HEK293T (cell line): ENCODE data around the gene EIF2A.

ENCODE experiments used
- CTCF ChIA-PET: fragments of 350-600 bp; formaldehyde crosslinking; extraction: SDS; loops from one replicate; lab custom pipeline; 2021; ENCODE audit warnings: antibody characterized with exemption, inconsistent platforms; lab: Yijun Ruan, JAX
- POLR2A ChIA-PET: fragments of 350-600 bp; formaldehyde crosslinking; extraction: SDS; loops from one replicate; lab custom pipeline; 2020; ENCODE audit warnings: antibody characterized with exemption, inconsistent platforms; lab: Yijun Ruan, JAX
- DNase-seq: peaks from one replicate; pipeline ENCODE4 v3.0.0; 2012; ENCODE audit warnings: mixed read lengths; ENCODE audit errors: extremely low spot score
- ARNT ChIP-seq: fragments of 450-650 bp; IDR thresholded peaks from 2 replicates; pipeline ENCODE4 v1.6.1; 2017; ENCODE audit warnings: mild to moderate bottlenecking
- BHLHE40 ChIP-seq: fragments of 450-650 bp; IDR thresholded peaks from 2 replicates; pipeline ENCODE4 v1.6.1; 2016; ENCODE audit warnings: mild to moderate bottlenecking, moderate library complexity, borderline replicate concordance
- CTBP1 ChIP-seq: fragments of 450-650 bp; IDR thresholded peaks from 2 replicates; pipeline ENCODE4 v1.6.1; 2016; ENCODE audit warnings: borderline replicate concordance
- ELF4 ChIP-seq: fragments of 450-650 bp; IDR thresholded peaks from 2 replicates; pipeline ENCODE4 v1.6.1; 2017; ENCODE audit warnings: antibody characterized with exemption
- FOXA1 ChIP-seq: fragments of 450-650 bp; IDR thresholded peaks from 2 replicates; pipeline ENCODE4 v1.6.1; 2016; ENCODE audit warnings: mild to moderate bottlenecking
- FOXK2 ChIP-seq: fragments of 450-650 bp; IDR thresholded peaks from 2 replicates; pipeline ENCODE4 v1.6.1; 2016; ENCODE audit warnings: mild to moderate bottlenecking
- FOXM1 ChIP-seq: fragments of 450-650 bp; IDR thresholded peaks from 2 replicates; pipeline ENCODE4 v1.6.1; 2017; ENCODE audit warnings: mild to moderate bottlenecking, borderline replicate concordance
- HDGF ChIP-seq: fragments of 450-650 bp; IDR thresholded peaks from 2 replicates; pipeline ENCODE4 v1.6.1; 2017; ENCODE audit warnings: antibody characterized with exemption, borderline replicate concordance
- L3MBTL2 ChIP-seq: fragments of 450-650 bp; conservative IDR thresholded peaks from 2 replicates; pipeline ENCODE4 v1.6.1; 2016; ENCODE audit warnings: mild to moderate bottlenecking
- LEF1 ChIP-seq: fragments of 450-650 bp; IDR thresholded peaks from 2 replicates; pipeline ENCODE4 v1.6.1; 2017; ENCODE audit warnings: mild to moderate bottlenecking, borderline replicate concordance
- NFRKB ChIP-seq: fragments of 450-650 bp; IDR thresholded peaks from 2 replicates; pipeline ENCODE4 v1.6.1; 2016; ENCODE audit warnings: mild to moderate bottlenecking, moderate library complexity
- PKNOX1 ChIP-seq: fragments of 450-650 bp; IDR thresholded peaks from 2 replicates; pipeline ENCODE4 v1.6.1; 2016
- SP1 ChIP-seq: fragments of 450-650 bp; IDR thresholded peaks from 2 replicates; pipeline ENCODE4 v1.6.1; 2017
- SUZ12 ChIP-seq: fragments of 450-650 bp; IDR thresholded peaks from 2 replicates; pipeline ENCODE4 v1.6.1; 2016; ENCODE audit warnings: mild to moderate bottlenecking
- TARDBP ChIP-seq: fragments of 450-650 bp; IDR thresholded peaks from 2 replicates; pipeline ENCODE4 v1.6.1; 2016
- ZNF384 ChIP-seq: fragments of 450-650 bp; IDR thresholded peaks from 2 replicates; pipeline ENCODE4 v1.6.1; 2016

The EIF2A gene

GRCh38 chr3:150547045-150547741, 606 bp downstream of the EIF2A start:
- DNase-seq, result no peak
- CTCF ChIA-PET, result no interaction called here
- POLR2A ChIA-PET, result interaction anchor here (1.0 to 1.9 kb wide), 4 partner anchors 10 to 55 kb away, joined by 4 to 9 read pairs (median 5); partner anchors contain the start of gene SELENOT
- TF ChIP-seq SUZ12 (no peak), ZNF384 (no peak), FOXM1 (no peak), PKNOX1 (no peak; the same call in 1 of the 2 replicates), FOXA1 (no peak), ELF4 (no peak), LEF1 (no peak), SP1 (no peak), HDGF (no peak), ARNT (no peak), BHLHE40 (no peak), FOXK2 (no peak), NFRKB (no peak), CTBP1 (no peak), L3MBTL2 (no peak)

- ChIA-PET POLR2A (interaction anchor here (1.3 to 2.1 kb wide), 2 partner anchors 10 to 46 kb away, joined by 4 to 9 read pairs; partner anchors contain the start of genes EIF2A and SERP1), CTCF (no interaction called here)
- TF ChIP-seq SP1 (no peak), ARNT (no peak), LEF1 (no peak), L3MBTL2 (no peak), FOXA1 (no peak), ZNF384 (no peak), FOXK2 (no peak), ELF4 (no peak), NFRKB (no peak), PKNOX1 (no peak), SUZ12 (no peak), BHLHE40 (no peak), FOXM1 (no peak), CTBP1 (no peak), TARDBP (no peak), HDGF (no peak)
- no peak for DNase-seq
Observed at GRCh38 chr3:150555859-150556436, 9.4 kb downstream of the EIF2A start.

GRCh38 chr3:150556792-150557191, 10.2 kb downstream of the EIF2A start:
- TF ChIP-seq FOXA1 (no peak), ZNF384 (no peak), BHLHE40 (no peak), ARNT (no peak), CTBP1 (no peak), ELF4 (no peak), SUZ12 (no peak), HDGF (no peak), SP1 (no peak), L3MBTL2 (no peak), TARDBP (no peak), FOXM1 (no peak), FOXK2 (no peak), NFRKB (no peak), PKNOX1 (no peak), LEF1 (no peak)
- CTCF ChIA-PET, result no interaction called here
- POLR2A ChIA-PET, result interaction anchor here (1.3 to 2.1 kb wide), 2 partner anchors 11 to 46 kb away, joined by 4 to 9 read pairs; partner anchors contain the start of genes EIF2A and SERP1
- DNase-seq, result no peak

- CTCF ChIA-PET, result no interaction called here
- TF ChIP-seq SP1, result no peak
- no peak for TF ChIP-seq BHLHE40
- no peak for TF ChIP-seq HDGF
- no peak for TF ChIP-seq SUZ12
- no peak for TF ChIP-seq ARNT
- no peak for TF ChIP-seq NFRKB
- no peak for TF ChIP-seq LEF1
- no peak for TF ChIP-seq PKNOX1
- TF ChIP-seq ELF4, result no peak
- no peak for TF ChIP-seq ZNF384
- TF ChIP-seq TARDBP, result no peak
- no peak for TF ChIP-seq FOXA1
- no peak for TF ChIP-seq CTBP1
- TF ChIP-seq FOXM1, result no peak
- TF ChIP-seq FOXK2, result no peak
Observed at GRCh38 chr3:150557725-150558124, 11.1 kb downstream of the EIF2A start.

More at GRCh38 chr3:150557725-150558124, 11.1 kb downstream of the EIF2A start:
- POLR2A ChIA-PET, result interaction anchor here (2.1 kb wide), 1 partner anchor 11 kb away, joined by 9 read pairs; the partner anchor contains the start of genes EIF2A and SERP1
- no peak for DNase-seq
